ENCODE results near the gene SLC25A25. TPM values are rescaled to one million over a fixed set of nuclear protein-coding genes. Genes with fewer than 3 reads are reported as not detected.

Gene SLC25A25
- total RNA-seq, 2 donors from 2014 or later = 12.9 to 13.1 TPM

- H3K27me3 Mint-ChIP-seq (ENCODE audit: insufficient read depth) = no peaks in the 10 kb centered on the region
- H3K4me1 Mint-ChIP-seq = peaks cover 21% of the 10 kb centered on the region
- no peaks in the 10 kb centered on the region for H3K9me3 ChIP-seq (ENCODE audit: control insufficient read depth, low read length)
- H3K27ac ChIP-seq (ENCODE audit: low read depth, low read length) = no peak overlapping the region
- no peaks in the 10 kb centered on the region for H3K27me3 ChIP-seq (ENCODE audit: control insufficient read depth, insufficient read depth, low read length, poor library complexity, severe bottlenecking)
- no peak for DNase-seq
- no peaks in the 10 kb centered on the region for H3K36me3 ChIP-seq (ENCODE audit: control insufficient read depth, insufficient read depth, low read length)
- peaks cover 6% of the 10 kb centered on the region for H3K36me3 Mint-ChIP-seq (ENCODE audit: low read depth)
- no peak overlapping the region for H3K9ac ChIP-seq (ENCODE audit: extremely low read depth, low read length, poor library complexity, severe bottlenecking)
- H3K4me3 ChIP-seq (ENCODE audit: low read length) = no peak overlapping the region
- WGBS, 2 experiments (ENCODE audit: insufficient coverage in 1 of 2, insufficient read length in 1 of 2) = 63 to 79% methylated on average over 3 to 6 of the region's 6 CpGs
- no peak for TF ChIP-seq CTCF (conservative IDR thresholded peaks at IDR 0.05)
- no peak overlapping the region for H3K27ac Mint-ChIP-seq
- H3K9me3 Mint-ChIP-seq = no peaks in the 10 kb centered on the region
- H3K4me3 Mint-ChIP-seq = no peak overlapping the region
- H3K4me1 ChIP-seq (ENCODE audit: control insufficient read depth, insufficient read depth, low read length) = peaks cover 9% of the 10 kb centered on the region
These were observed 5.8 kb upstream of the SLC25A25 start for GRCh38 chr9:128062279-128062678.

GRCh38 chr9:128062846-128063831 lies 4.9 kb upstream of the SLC25A25 start:
- H3K36me3 Mint-ChIP-seq (ENCODE audit: low read depth) = peaks cover 6% of the 10 kb centered on the region
- no peaks in the 10 kb centered on the region for H3K27me3 Mint-ChIP-seq (ENCODE audit: insufficient read depth)
- no peak for DNase-seq
- Histone ChIP-seq H3K9me3 (ENCODE audit: control insufficient read depth, low read length) (no peaks in the 10 kb centered on the region), H3K9ac (ENCODE audit: extremely low read depth, low read length, poor library complexity, severe bottlenecking) (no peak overlapping the region), H3K27ac (ENCODE audit: low read depth, low read length) (no peak overlapping the region), H3K4me1 (ENCODE audit: control insufficient read depth, insufficient read depth, low read length) (no peaks in the 10 kb centered on the region), H3K27me3 (ENCODE audit: control insufficient read depth, insufficient read depth, low read length, poor library complexity, severe bottlenecking) (no peaks in the 10 kb centered on the region), H3K36me3 (ENCODE audit: control insufficient read depth, insufficient read depth, low read length) (no peaks in the 10 kb centered on the region), H3K4me3 (ENCODE audit: low read length) (no peak overlapping the region)
- H3K4me3 Mint-ChIP-seq = no peak overlapping the region
- no peaks in the 10 kb centered on the region for H3K9me3 Mint-ChIP-seq
- H3K4me1 Mint-ChIP-seq = peaks cover 12% of the 10 kb centered on the region
- H3K27ac Mint-ChIP-seq = no peak overlapping the region
- no peak for TF ChIP-seq CTCF (conservative IDR thresholded peaks at IDR 0.05)
- WGBS, 2 experiments (ENCODE audit: insufficient coverage in 1 of 2, insufficient read length in 1 of 2) = 92 to 95% methylated on average over 16 to 28 of the region's 28 CpGs

GRCh38 chr9:128065907-128066712 lies 1.9 kb upstream of the SLC25A25 start:
- Histone ChIP-seq H3K4me1 (ENCODE audit: control insufficient read depth, insufficient read depth, low read length) (no peaks in the 10 kb centered on the region), H3K9ac (ENCODE audit: extremely low read depth, low read length, poor library complexity, severe bottlenecking) (no peak overlapping the region), H3K27ac (ENCODE audit: low read depth, low read length) (no peak overlapping the region), H3K36me3 (ENCODE audit: control insufficient read depth, insufficient read depth, low read length) (no peaks in the 10 kb centered on the region), H3K27me3 (ENCODE audit: control insufficient read depth, insufficient read depth, low read length, poor library complexity, severe bottlenecking) (no peaks in the 10 kb centered on the region), H3K4me3 (ENCODE audit: low read length) (peak overlapping the region; percentile 71), H3K9me3 (ENCODE audit: control insufficient read depth, low read length) (no peaks in the 10 kb centered on the region)
- DNase-seq = no peak
- no peak overlapping the region for H3K4me3 Mint-ChIP-seq
- no peaks in the 10 kb centered on the region for H3K27me3 Mint-ChIP-seq (ENCODE audit: insufficient read depth)
- H3K27ac Mint-ChIP-seq = no peak overlapping the region
- TF ChIP-seq CTCF (conservative IDR thresholded peaks at IDR 0.05) = no peak
- WGBS, 2 experiments (ENCODE audit: insufficient coverage in 1 of 2, insufficient read length in 1 of 2) = 93 to 95% methylated on average over 14 to 18 of the region's 18 CpGs
- no peaks in the 10 kb centered on the region for H3K9me3 Mint-ChIP-seq
- H3K4me1 Mint-ChIP-seq = peaks cover 19% of the 10 kb centered on the region
- H3K36me3 Mint-ChIP-seq (ENCODE audit: low read depth) = peaks cover 5% of the 10 kb centered on the region

Data from endodermal cell (in vitro differentiated cells).